Stomach (tissue), 9 donors: ENCODE data around the gene CINP. TPM values are rescaled to one million over a fixed set of nuclear protein-coding genes. Genes with fewer than 3 reads are reported as not detected.
"Not testable (repeated sequence)": the region's sequence is repeated elsewhere in the genome, so short reads cannot be mapped to it uniquely, and the experiment has no call there.

Experiments used
- DNase-seq, 2 donors: peaks; one replicate each; pipeline versions ENCODE4 v3.0.0 to v3.0.0-alpha.2; 2013 to 2019
- H3K27ac ChIP-seq, 5 donors: fragments of 200-600 bp in 4 of 5; sonication (generic) in 4 of 5; one replicate each; pipeline ENCODE4 v1.5.1; 2013 to 2019; ENCODE audit warnings: mild to moderate bottlenecking in 1 of 5, moderate library complexity in 1 of 5
- H3K27me3 ChIP-seq, 3 donors: fragments of 200-600 bp; sonication (generic); one replicate each; pipeline ENCODE4 v1.5.1; 2017 to 2019; ENCODE audit warnings: mixed run types in 1 of 3
- H3K36me3 ChIP-seq, 4 donors: fragments of 200-600 bp; sonication (generic); 1 replicate in 3 of 4; 2 replicates in 1 of 4; pipeline ENCODE4 v1.5.1; 2016 to 2019
- H3K4me1 ChIP-seq, 4 donors: fragments of 200-600 bp; sonication (generic); one replicate each; pipeline ENCODE4 v1.5.1; 2016 to 2019
- H3K4me3 ChIP-seq, 4 donors: fragments of 200-600 bp; sonication (generic) in 3 of 4; one replicate each; pipeline ENCODE4 v1.5.1; 2016 to 2019; ENCODE audit warnings: mild to moderate bottlenecking in 1 of 4
- H3K9me3 ChIP-seq, 4 donors: fragments of 200-600 bp; sonication (generic); one replicate each; pipeline ENCODE4 v1.5.1; 2016 to 2019
- EP300 ChIP-seq: sonication (generic); formaldehyde crosslinking; IDR thresholded peaks from one replicate; pipeline ENCODE4 v1.6.1; 2017; ENCODE audit warnings: antibody characterized with exemption
- POLR2A ChIP-seq, 4 donors: fragments of 450-650 bp; IDR thresholded peaks; one replicate each; pipeline ENCODE4 v1.6.1; 2016; ENCODE audit warnings: antibody characterized with exemption in 4 of 4, control low read depth in 2 of 4, mild to moderate bottlenecking in 1 of 4, moderate library complexity in 1 of 4
- POLR2AphosphoS5 ChIP-seq, 3 donors: sonication (generic); formaldehyde crosslinking; IDR thresholded peaks; one replicate each; pipeline ENCODE4 v1.6.1; 2016; ENCODE audit warnings: antibody characterized with exemption in 3 of 3
- WGBS, 5 donors: extraction: QIAGEN DNeasy Blood & Tissue Kit in 3 of 5; methylation state at CpG; one replicate each; pipeline versions ENCODE4 v1.1.5 to v1.1.7; 2013 to 2018; 5-methylcytosine and 5-hydroxymethylcytosine counted together
- intact Hi-C: fragments of 100-400 bp; cut with DNase I; formaldehyde crosslinking; loops from one replicate; pipeline ENCODE4 v1.15.1; 2023; ENCODE audit warnings: low total_unique reads
- polyA plus RNA-seq, 3 donors: library from polyadenylated mRNA; stranded (reverse); fragments of 200-250 nt; gene quantifications; one replicate each; pipeline ENCODE4 v1.2.3, GENCODE V29; 2013
- total RNA-seq, 5 donors: library from RNA; depleted of rRNA; stranded (reverse); fragments of >200 nt; gene quantifications; one replicate each; pipeline versions ENCODE4 v1.1.0 to v1.2.3, GENCODE V29; 2014 to 2016
- TF ChIP-seq, protein P1 (sequence below), 7 experiments: fragments of 450-650 bp in 4 of 7; fragments of 200-600 bp in 3 of 7; sonication (generic) in 3 of 7; IDR thresholded peaks; one replicate each; pipeline ENCODE4 v1.5.1; 2016 to 2019; ENCODE audit warnings: antibody characterized with exemption in 7 of 7, control low read depth in 2 of 7, mild to moderate bottlenecking in 1 of 7
- donor health status: healthy with polysubstance abuse.
- donor health status: Bipolar disorder and iron deficiency.
- donor health status: healthy.

CINP gene
- total and polyA plus RNA-seq, 8 donors: 0.29 to 65.5 (median 33.4) TPM

DNA sequence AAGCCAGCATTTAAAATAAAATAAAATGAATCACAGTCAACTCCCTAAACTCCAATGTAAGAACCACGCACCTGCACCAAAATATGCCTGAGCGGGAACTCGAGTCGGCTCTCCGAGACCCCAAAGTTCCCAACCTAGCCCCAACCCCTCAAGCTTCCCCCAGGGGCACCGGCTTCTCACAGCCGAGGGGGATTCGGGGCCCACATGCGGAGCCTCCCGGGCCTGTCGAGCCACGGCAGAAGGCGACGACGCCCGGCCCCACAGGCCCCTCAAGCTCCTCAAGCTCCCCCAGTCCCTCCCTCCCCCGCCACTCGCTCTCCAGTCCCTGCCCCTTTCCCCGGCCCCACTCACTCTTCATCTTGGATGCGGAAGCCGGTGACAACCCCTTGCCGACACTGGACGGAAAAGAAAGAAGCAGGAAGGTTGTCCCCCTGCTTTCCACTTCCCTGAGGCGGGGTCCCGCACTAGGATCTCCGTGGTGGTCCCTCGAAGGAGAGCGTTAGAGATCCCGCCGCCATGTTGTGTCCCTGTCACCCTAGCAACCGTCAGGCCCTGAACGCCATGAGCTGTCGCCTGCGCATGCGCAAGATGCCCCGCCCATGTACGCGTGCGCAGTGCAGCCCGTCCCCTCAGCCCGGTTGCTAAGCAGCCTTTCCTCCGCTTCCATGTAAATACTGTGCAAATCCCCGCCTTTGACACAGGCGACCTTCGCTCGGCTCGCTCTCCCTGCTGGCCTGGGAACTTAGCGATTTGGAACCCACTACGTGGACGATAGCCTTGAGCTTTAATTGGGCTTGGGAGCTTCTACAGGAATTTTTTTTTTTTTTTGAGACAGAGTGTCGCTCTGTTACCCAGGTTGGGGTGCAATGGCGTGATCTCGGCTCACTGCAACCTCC is 57.8 kb downstream of the CINP start, which contains the start of gene MOK:
MOK (minus strand) TSS at position 554 of the 896 bp plus-strand sequence; CDS start at position 358, 196 bp downstream.
- WGBS, 5 donors: 0 to 1% (median 1%) methylated on average over 40 to 53 of the region's 53 CpGs
- Histone ChIP-seq H3K27me3 (no peaks in the 10 kb centered on the region), H3K4me1 (peaks cover 0 to 21% (median 12%) of the 10 kb centered on the region in 4 donors), H3K36me3 (no peaks in the 10 kb centered on the region), H3K9me3 (no peaks in the 10 kb centered on the region), H3K27ac (peak within 1 kb of the TSS; percentile 7 to 76 (median 64)), H3K4me3 (peak within 1 kb of the TSS; percentile 74 to 95 (median 91))
- TF ChIP-seq EP300: no peak
- TF ChIP-seq POLR2AphosphoS5 (IDR thresholded peaks at IDR 0.05): peak in 2 of 3 donors; percentile 61 to 85
- TF ChIP-seq, protein P1, sequence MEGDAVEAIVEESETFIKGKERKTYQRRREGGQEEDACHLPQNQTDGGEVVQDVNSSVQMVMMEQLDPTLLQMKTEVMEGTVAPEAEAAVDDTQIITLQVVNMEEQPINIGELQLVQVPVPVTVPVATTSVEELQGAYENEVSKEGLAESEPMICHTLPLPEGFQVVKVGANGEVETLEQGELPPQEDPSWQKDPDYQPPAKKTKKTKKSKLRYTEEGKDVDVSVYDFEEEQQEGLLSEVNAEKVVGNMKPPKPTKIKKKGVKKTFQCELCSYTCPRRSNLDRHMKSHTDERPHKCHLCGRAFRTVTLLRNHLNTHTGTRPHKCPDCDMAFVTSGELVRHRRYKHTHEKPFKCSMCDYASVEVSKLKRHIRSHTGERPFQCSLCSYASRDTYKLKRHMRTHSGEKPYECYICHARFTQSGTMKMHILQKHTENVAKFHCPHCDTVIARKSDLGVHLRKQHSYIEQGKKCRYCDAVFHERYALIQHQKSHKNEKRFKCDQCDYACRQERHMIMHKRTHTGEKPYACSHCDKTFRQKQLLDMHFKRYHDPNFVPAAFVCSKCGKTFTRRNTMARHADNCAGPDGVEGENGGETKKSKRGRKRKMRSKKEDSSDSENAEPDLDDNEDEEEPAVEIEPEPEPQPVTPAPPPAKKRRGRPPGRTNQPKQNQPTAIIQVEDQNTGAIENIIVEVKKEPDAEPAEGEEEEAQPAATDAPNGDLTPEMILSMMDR (IDR thresholded peaks at IDR 0.05): peak in 1 of 7 experiments; percentile 12
- no peak for TF ChIP-seq POLR2A (IDR thresholded peaks at IDR 0.05)
- intact Hi-C loops: no loop called here
- DNase-seq: peak; percentile 96 to 100

DNA sequence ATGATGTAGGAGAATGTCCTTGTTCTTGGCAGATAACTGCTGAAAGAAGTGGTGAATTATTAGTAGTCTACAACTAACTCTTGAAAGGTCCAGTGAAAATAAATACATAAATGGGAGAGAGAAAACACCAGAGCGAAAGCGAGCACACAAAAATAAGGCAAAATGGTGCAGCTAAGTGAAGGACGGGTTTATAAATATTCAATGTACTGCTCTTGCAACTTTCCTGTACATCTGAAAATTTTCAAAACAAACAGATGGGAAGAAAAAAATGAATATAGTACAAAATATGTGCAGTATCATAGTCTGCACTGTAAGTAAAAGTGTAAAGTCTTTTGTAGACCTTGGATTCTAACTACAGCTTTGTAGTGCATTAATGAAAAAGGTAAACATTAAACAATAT is 59.0 kb downstream of the CINP start:
- H3K9me3 ChIP-seq: no peaks in the 10 kb centered on the region
- WGBS, 5 donors: 94 to 97% (median 95%) methylated on average over 3 of the region's 3 CpGs
- H3K27me3 ChIP-seq: no peaks in the 10 kb centered on the region
- peaks cover 0 to 21% (median 12%) of the 10 kb centered on the region in 4 donors for H3K4me1 ChIP-seq
- no peak for DNase-seq
- TF ChIP-seq POLR2A (IDR thresholded peaks at IDR 0.05) (no peak), POLR2AphosphoS5 (IDR thresholded peaks at IDR 0.05) (no peak), EP300 (no peak)
- TF ChIP-seq, protein P1 (IDR thresholded peaks at IDR 0.05): no peak
- no peaks in the 10 kb centered on the region for H3K36me3 ChIP-seq
- H3K4me3 ChIP-seq: no peak overlapping the region
- intact Hi-C loops: no loop called here
- no peak overlapping the region for H3K27ac ChIP-seq

DNA sequence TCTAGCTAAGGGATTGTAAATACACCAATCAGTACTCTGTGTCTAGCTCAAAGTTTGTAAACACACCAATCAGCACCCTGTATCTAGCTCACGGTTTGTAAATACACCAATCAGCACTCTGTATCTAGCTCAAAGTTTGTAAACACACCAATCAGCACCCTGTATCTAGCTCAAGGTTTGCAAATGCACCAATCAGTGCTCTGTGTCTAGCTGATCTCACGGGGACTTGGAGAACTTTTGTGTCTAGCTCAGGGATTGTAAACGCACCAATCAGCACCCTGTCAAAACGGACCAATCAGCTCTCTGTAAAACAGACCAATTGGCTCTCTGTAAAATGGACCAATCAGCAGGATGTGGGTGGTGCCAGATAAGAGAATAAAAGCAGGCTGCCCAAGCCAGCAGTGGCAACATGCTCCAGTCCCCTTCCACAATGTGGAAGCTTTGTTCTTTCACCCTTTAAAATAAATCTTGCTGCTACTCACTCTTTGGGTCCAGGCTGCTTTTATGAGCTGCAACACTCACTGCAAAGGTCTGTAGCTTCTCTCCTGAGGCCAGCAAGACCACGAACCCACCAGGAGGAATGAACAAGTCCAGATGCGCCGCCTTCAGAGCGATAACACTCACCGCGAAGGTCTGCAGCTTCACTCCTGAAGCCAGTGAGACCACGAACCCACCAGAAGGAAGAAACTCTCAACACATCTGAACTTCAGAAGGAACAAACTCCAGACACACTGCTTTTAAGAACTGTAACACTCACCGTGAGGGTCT is 64.2 kb downstream of the CINP start:
- H3K27ac ChIP-seq, DNase-seq, intact Hi-C loops, H3K36me3 ChIP-seq, H3K4me3 ChIP-seq, H3K9me3 ChIP-seq, H3K27me3 ChIP-seq, H3K4me1 ChIP-seq: not testable (repeated sequence)
- 85 to 90% (median 87%) methylated on average over 12 of the region's 12 CpGs for WGBS, 5 donors

Other genes starting within 250 kb of the CINP start
- gene WDR20, start 223.0 kb downstream of the CINP start, total RNA-seq: 10 to 100 TPM; 13.9 to 44.2 (median 25.5) TPM
- 1 to 10 TPM; 8.2 to 9.2 (median 8.4) TPM for gene WDR20, start 223.0 kb downstream of the CINP start, polyA plus RNA-seq
- gene MOK, start 57.7 kb downstream of the CINP start, total RNA-seq: 10 to 100 TPM; 10.7 to 46.9 (median 19.3) TPM
- 10 to 100 TPM in 1 of 3 donors, 1 to 10 TPM in 2; 4.2 to 13.2 (median 9.8) TPM for gene MOK, start 57.7 kb downstream of the CINP start, polyA plus RNA-seq
- gene ZNF839, start 43.1 kb downstream of the CINP start, total RNA-seq: 100 to 1,000 TPM in 1 of 5 donors, 10 to 100 TPM in 3, 1 to 10 TPM in 1; 8.8 to 116 (median 15.8) TPM
- 10 to 100 TPM in 1 of 3 donors, 1 to 10 TPM in 2; 5.5 to 10.2 (median 5.9) TPM for gene ZNF839, start 43.1 kb downstream of the CINP start, polyA plus RNA-seq
- 100 to 1,000 TPM in 1 of 5 donors, 10 to 100 TPM in 3, 1 to 10 TPM in 1; 9.8 to 110 (median 21.1) TPM for gene TECPR2, start 51 bp upstream of the CINP start, total RNA-seq
- 1 to 10 TPM; 2.6 to 5.9 (median 4.7) TPM for gene TECPR2, start 51 bp upstream of the CINP start, polyA plus RNA-seq
- 100 to 1,000 TPM in 2 of 5 donors, 10 to 100 TPM in 3; 11.2 to 357 (median 72.4) TPM for gene ANKRD9, start 146.9 kb upstream of the CINP start, total RNA-seq
- gene ANKRD9, start 146.9 kb upstream of the CINP start, polyA plus RNA-seq: 10 to 100 TPM in 2 of 3 donors, 1 to 10 TPM in 1; 5.3 to 23.3 (median 13.3) TPM
- gene RCOR1, start 229.8 kb upstream of the CINP start, total RNA-seq: 10 to 100 TPM in 3 of 5 donors, 1 to 10 TPM in 2; 8.0 to 60.7 (median 17.0) TPM
- 1 to 10 TPM; 4.9 to 8.2 (median 7.7) TPM for gene RCOR1, start 229.8 kb upstream of the CINP start, polyA plus RNA-seq